Keratinocyte (primary cell): Measurements from ENCODE around the gene PIGX. TPM values are rescaled to one million over a fixed set of nuclear protein-coding genes. Genes with fewer than 3 reads are reported as not detected.

Source experiments
- DNase-seq: peaks from one replicate; pipeline ENCODE4 v3.0.0-alpha.2; 2011; ENCODE audit warnings: low read depth, missing footprints, low spot score
- FAIRE-seq: peaks from 2 replicates; lab custom pipeline; 2011; peaks lifted over from hg19 to GRCh38; lab: Jason Lieb, UNC
- H2AFZ ChIP-seq: 2 replicates; pipeline ENCODE4 v1.6.0; 2012; ENCODE audit warnings: low read length, control low read depth, inconsistent platforms; ENCODE audit not compliant: control insufficient read depth
- H3K27ac ChIP-seq: 2 replicates; pipeline ENCODE4 v1.5.1; 2011; ENCODE audit warnings: low read length; ENCODE audit not compliant: control insufficient read depth, insufficient read depth
- H3K27me3 ChIP-seq: 3 replicates; pipeline ENCODE4 v1.6.0; 2011; ENCODE audit warnings: low read length; ENCODE audit not compliant: control insufficient read depth, insufficient read depth; ENCODE audit errors: extremely low read depth
- H3K36me3 ChIP-seq, 2 experiments: 2 replicates in 1 of 2; 3 replicates in 1 of 2; pipeline ENCODE4 v1.5.1; 2011; ENCODE audit warnings: low read length in 2 of 2, mild to moderate bottlenecking in 1 of 2; ENCODE audit not compliant: control insufficient read depth in 2 of 2, insufficient read depth in 2 of 2; ENCODE audit errors: extremely low read depth in 1 of 2
- H3K4me1 ChIP-seq: 3 replicates; pipeline ENCODE4 v1.5.1; 2011; ENCODE audit warnings: low read length; ENCODE audit not compliant: control insufficient read depth, insufficient read depth; ENCODE audit errors: extremely low read depth
- H3K4me2 ChIP-seq: 3 replicates; pipeline ENCODE4 v1.6.0; 2011; ENCODE audit warnings: low read depth, low read length; ENCODE audit not compliant: control insufficient read depth, insufficient read depth; ENCODE audit errors: extremely low read depth
- H3K4me3 ChIP-seq, 3 experiments: fragments of 200-600 bp in 1 of 3; sonication (generic) in 1 of 3; 2 replicates in 2 of 3; 3 replicates in 1 of 3; pipeline ENCODE4 v1.5.1; 2011 to 2016; ENCODE audit warnings: low read length in 3 of 3, mild to moderate bottlenecking in 3 of 3, control low read depth in 2 of 3, inconsistent platforms in 1 of 3, low read depth in 1 of 3, mixed read lengths in 1 of 3, mixed run types in 1 of 3, moderate library complexity in 1 of 3; ENCODE audit not compliant: control insufficient read depth in 2 of 3, insufficient read depth in 2 of 3; ENCODE audit errors: extremely low read depth in 1 of 3
- H3K79me2 ChIP-seq: 2 replicates; pipeline ENCODE4 v1.6.0; 2012; ENCODE audit warnings: low read length; ENCODE audit not compliant: control insufficient read depth, insufficient read depth
- H3K9ac ChIP-seq: 3 replicates; pipeline ENCODE4 v1.6.0; 2011; ENCODE audit warnings: low read length; ENCODE audit not compliant: control insufficient read depth, insufficient read depth; ENCODE audit errors: extremely low read depth
- H3K9me1 ChIP-seq: 3 replicates; pipeline ENCODE4 v1.6.0; 2011; ENCODE audit warnings: low read length; ENCODE audit not compliant: control insufficient read depth, insufficient read depth; ENCODE audit errors: extremely low read depth
- H3K9me3 ChIP-seq: 2 replicates; pipeline ENCODE4 v1.5.1; 2012; ENCODE audit warnings: low read depth, low read length; ENCODE audit not compliant: control insufficient read depth
- H4K20me1 ChIP-seq: 3 replicates; pipeline ENCODE4 v1.6.0; 2011; ENCODE audit warnings: low read length; ENCODE audit not compliant: control insufficient read depth, insufficient read depth; ENCODE audit errors: extremely low read depth
- EZH2 ChIP-seq: IDR thresholded peaks from one replicate; pipeline ENCODE4 v1.6.1; 2012; ENCODE audit warnings: inconsistent platforms, mild to moderate bottlenecking, low read length, moderate library complexity
- dilution Hi-C: fragments of 300-500 bp; cut with MboI; formaldehyde crosslinking; loops from one replicate; pipeline ENCODE4 v1.7.0; 2020; ENCODE audit warnings: low sequenced_read_pairs; ENCODE audit not compliant: extremely low pct_ligation_motif_present
- polyA plus RNA-seq, 5 experiments: library from polyadenylated mRNA; depleted of rRNA in 3 of 5; stranded (reverse) in 3 of 5; stranded (forward) in 1 of 5; unstranded in 1 of 5; fragments of >200 nt; gene quantifications; 1 replicate in 1 of 5; 2 replicates in 3 of 5; 3 replicates in 1 of 5; pipeline versions ENCODE4 v1.2.1 to v1.2.3, GENCODE V29; 2011 to 2012; ENCODE audit warnings: missing spikeins in 2 of 5, low read depth in 1 of 5, low replicate concordance in 1 of 5
- TF ChIP-seq, protein P1 (sequence below), 3 experiments: IDR thresholded peaks in 1 of 3; conservative IDR thresholded peaks in 1 of 3; optimal IDR thresholded peaks in 1 of 3; 2 replicates in 2 of 3; 3 replicates in 1 of 3; pipeline versions ENCODE3 to v1.5.1; 2011; ENCODE audit warnings: low read length in 3 of 3, mild to moderate bottlenecking in 3 of 3, moderate library complexity in 2 of 3, control low read depth in 1 of 3, inconsistent platforms in 1 of 3; ENCODE audit not compliant: insufficient read depth in 2 of 3; ENCODE audit errors: extremely low read depth in 1 of 3

The PIGX gene
- polyA plus RNA-seq, 1 donor (not counting 4 experiments of a cell fraction or from before 2014, with no cell fraction given), result 25.0 TPM

DNA sequence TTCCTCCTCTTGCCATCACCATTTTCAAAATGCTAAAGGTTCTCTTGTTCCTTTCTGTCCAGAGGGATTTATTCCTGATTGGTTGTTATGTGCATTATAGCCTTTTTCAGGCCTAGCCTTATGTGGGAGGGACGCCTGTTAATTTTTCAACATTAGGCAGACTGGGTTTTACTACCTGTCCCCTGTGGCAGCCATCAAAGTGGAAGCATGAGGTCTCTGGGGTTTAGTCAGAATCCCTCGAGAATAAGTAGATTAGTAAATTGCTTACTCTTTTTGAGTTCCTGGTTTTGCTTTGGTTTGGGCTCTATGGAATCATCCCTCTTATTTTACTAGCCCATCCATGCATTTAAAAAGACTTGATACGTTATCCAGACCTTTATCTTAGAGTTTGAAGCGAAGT, 59.9 kb downstream of the PIGX start:
- Histone ChIP-seq H3K27me3 (no peaks in the 10 kb centered on the region), H4K20me1 (no peaks in the 10 kb centered on the region), H3K9ac (no peak overlapping the region), H3K4me1 (peaks cover 24% of the 10 kb centered on the region), H3K79me2 (peaks cover 81% of the 10 kb centered on the region), H3K9me3 (no peaks in the 10 kb centered on the region), H3K4me3 (no peak overlapping the region), H2AFZ (no peak overlapping the region), H3K36me3 (peaks cover 0 to 7% of the 10 kb centered on the region in 2 experiments), H3K27ac (no peak overlapping the region), H3K4me2 (no peak overlapping the region), H3K9me1 (no peaks in the 10 kb centered on the region)
- TF ChIP-seq, protein P1, sequence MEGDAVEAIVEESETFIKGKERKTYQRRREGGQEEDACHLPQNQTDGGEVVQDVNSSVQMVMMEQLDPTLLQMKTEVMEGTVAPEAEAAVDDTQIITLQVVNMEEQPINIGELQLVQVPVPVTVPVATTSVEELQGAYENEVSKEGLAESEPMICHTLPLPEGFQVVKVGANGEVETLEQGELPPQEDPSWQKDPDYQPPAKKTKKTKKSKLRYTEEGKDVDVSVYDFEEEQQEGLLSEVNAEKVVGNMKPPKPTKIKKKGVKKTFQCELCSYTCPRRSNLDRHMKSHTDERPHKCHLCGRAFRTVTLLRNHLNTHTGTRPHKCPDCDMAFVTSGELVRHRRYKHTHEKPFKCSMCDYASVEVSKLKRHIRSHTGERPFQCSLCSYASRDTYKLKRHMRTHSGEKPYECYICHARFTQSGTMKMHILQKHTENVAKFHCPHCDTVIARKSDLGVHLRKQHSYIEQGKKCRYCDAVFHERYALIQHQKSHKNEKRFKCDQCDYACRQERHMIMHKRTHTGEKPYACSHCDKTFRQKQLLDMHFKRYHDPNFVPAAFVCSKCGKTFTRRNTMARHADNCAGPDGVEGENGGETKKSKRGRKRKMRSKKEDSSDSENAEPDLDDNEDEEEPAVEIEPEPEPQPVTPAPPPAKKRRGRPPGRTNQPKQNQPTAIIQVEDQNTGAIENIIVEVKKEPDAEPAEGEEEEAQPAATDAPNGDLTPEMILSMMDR (optimal IDR thresholded peaks at IDR 0.05 in 1 of 3, IDR thresholded peaks at IDR 0.05 in 1 of 3, conservative IDR thresholded peaks at IDR 0.05 in 1 of 3; ENCODE audit: extremely low read depth in 1 of 3, insufficient read depth in 2 of 3, low read length in 3 of 3), result no peak
- TF ChIP-seq EZH2, result no peak
- DNase-seq (no peak), FAIRE-seq (no peak)
- dilution Hi-C loops, result no loop called here

DNA sequence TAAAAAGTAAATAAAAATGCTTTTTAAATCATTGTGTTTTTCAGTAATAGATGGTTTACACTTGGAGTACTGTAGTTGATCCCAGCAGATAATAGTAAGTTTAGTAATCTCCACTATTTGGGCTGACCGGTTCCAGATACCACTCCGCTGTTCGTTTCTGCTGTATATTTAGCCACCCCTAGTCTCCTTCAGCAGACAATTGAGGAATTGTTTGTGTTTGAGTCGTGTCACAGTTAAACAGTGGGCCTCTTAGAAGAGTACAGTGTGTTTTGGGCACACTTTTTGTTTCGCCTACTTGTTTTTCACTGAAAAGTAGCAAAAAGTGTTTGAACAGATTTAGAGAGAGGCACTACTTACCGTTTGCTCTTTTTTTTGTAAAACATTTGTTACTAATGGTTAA, 60.7 kb downstream of the PIGX start:
- Histone ChIP-seq H3K4me1 (peaks cover 29% of the 10 kb centered on the region), H3K9me3 (no peaks in the 10 kb centered on the region), H3K36me3 (peaks cover 0 to 7% of the 10 kb centered on the region in 2 experiments), H2AFZ (no peak overlapping the region), H3K4me2 (no peak overlapping the region), H3K4me3 (no peak overlapping the region), H3K79me2 (peaks cover 82% of the 10 kb centered on the region), H3K9ac (no peak overlapping the region), H3K27ac (no peak overlapping the region), H3K27me3 (no peaks in the 10 kb centered on the region), H3K9me1 (no peaks in the 10 kb centered on the region), H4K20me1 (no peaks in the 10 kb centered on the region)
- FAIRE-seq (no peak), DNase-seq (no peak)
- TF ChIP-seq, protein P1 (optimal IDR thresholded peaks at IDR 0.05 in 1 of 3, IDR thresholded peaks at IDR 0.05 in 1 of 3, conservative IDR thresholded peaks at IDR 0.05 in 1 of 3; ENCODE audit: extremely low read depth in 1 of 3, insufficient read depth in 2 of 3, low read length in 3 of 3), result no peak
- no peak for TF ChIP-seq EZH2
- dilution Hi-C loops, result no loop called here
